IPS DF 6.9 (cell line): Measurements from ENCODE around the gene AGBL1.

ENCODE experiments used
- DNase-seq: peaks from one replicate; pipeline ENCODE4 v3.0.0-alpha.2; 2013; ENCODE audit warnings: low read depth, low spot score
- H3K27ac ChIP-seq: one replicate; pipeline ENCODE4 v1.5.1; 2013; ENCODE audit warnings: low read length, control low read depth
- H3K27me3 ChIP-seq: 2 replicates; pipeline ENCODE4 v1.6.1; 2013; ENCODE audit warnings: mild to moderate bottlenecking, low read length; ENCODE audit not compliant: control insufficient read depth, insufficient read depth
- H3K36me3 ChIP-seq: 2 replicates; pipeline ENCODE4 v1.6.1; 2013; ENCODE audit warnings: low read length; ENCODE audit not compliant: control insufficient read depth, insufficient read depth
- H3K4me1 ChIP-seq: 2 replicates; pipeline ENCODE4 v1.6.1; 2013; ENCODE audit warnings: low read length; ENCODE audit not compliant: control insufficient read depth, insufficient read depth
- H3K4me3 ChIP-seq: 2 replicates; pipeline ENCODE4 v1.5.1; 2013; ENCODE audit warnings: mild to moderate bottlenecking, low read length
- H3K9me3 ChIP-seq: 2 replicates; pipeline ENCODE4 v1.6.1; 2013; ENCODE audit warnings: low read length, inconsistent platforms; ENCODE audit not compliant: control insufficient read depth, insufficient read depth
- WGBS: extraction: QIAGEN DNeasy Blood & Tissue Kit; methylation state at CpG from one replicate; pipeline ENCODE4 v1.1.7; 2013; ENCODE audit warnings: mixed read lengths, missing lambda C conversion rate; ENCODE audit not compliant: insufficient read length, insufficient coverage; 5-methylcytosine and 5-hydroxymethylcytosine counted together

Gene AGBL1

GRCh38 chr15:86571873-86572272 is 492.2 kb downstream of the AGBL1 start:
- DNase-seq: no peak
- Histone ChIP-seq H3K27me3 (no peaks in the 10 kb centered on the region), H3K4me3 (no peak overlapping the region), H3K4me1 (no peaks in the 10 kb centered on the region; the same call in 1 of the 2 replicates), H3K9me3 (no peaks in the 10 kb centered on the region), H3K27ac (no peak overlapping the region), H3K36me3 (no peaks in the 10 kb centered on the region)
- WGBS: no CpG with 5 or more reads among the region's 11 CpGs

DNA sequence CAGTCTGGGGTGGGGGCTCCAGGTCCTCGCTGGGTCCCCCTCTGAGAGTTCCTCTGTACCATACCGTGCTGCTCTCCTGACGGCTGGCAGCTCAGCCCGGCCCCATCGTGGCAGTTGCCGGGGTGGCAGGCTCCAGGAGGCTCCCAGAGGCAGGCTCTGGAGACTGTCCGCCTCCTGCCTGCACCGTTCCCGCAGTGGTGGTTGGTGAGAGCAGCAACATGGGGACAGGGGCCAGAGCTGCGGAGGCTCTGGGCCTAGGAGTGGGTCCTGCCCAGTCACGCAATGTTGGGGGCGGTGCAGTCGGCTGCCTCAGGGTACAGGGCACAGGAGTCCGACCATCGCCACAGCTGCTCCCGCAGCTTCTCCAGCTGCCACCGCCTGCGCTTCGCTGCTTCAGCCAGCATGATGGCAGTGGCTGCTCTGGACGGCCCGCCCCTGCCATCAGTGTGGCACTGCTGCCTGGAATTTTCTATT is 492.7 kb downstream of the AGBL1 start:
- WGBS: no CpG with 5 or more reads among the region's 21 CpGs
- Histone ChIP-seq H3K36me3 (no peaks in the 10 kb centered on the region), H3K9me3 (no peaks in the 10 kb centered on the region), H3K4me3 (no peak overlapping the region), H3K4me1 (no peaks in the 10 kb centered on the region; the same call in 1 of the 2 replicates), H3K27ac (no peak overlapping the region), H3K27me3 (no peaks in the 10 kb centered on the region)
- DNase-seq: no peak

GRCh38 chr15:86573476-86573875 is 493.8 kb downstream of the AGBL1 start:
- Histone ChIP-seq H3K9me3 (no peaks in the 10 kb centered on the region), H3K27ac (no peak overlapping the region), H3K4me3 (no peak overlapping the region), H3K27me3 (no peaks in the 10 kb centered on the region), H3K4me1 (no peaks in the 10 kb centered on the region; the same call in 1 of the 2 replicates), H3K36me3 (no peaks in the 10 kb centered on the region)
- DNase-seq: no peak
- WGBS: no CpG with 5 or more reads among the region's 3 CpGs

- no peaks in the 10 kb centered on the region for H3K36me3 ChIP-seq
- H3K27ac ChIP-seq: no peak overlapping the region
- no CpG with 5 or more reads among the region's 2 CpGs for WGBS
- no peaks in the 10 kb centered on the region for H3K4me1 ChIP-seq
- H3K9me3 ChIP-seq: no peaks in the 10 kb centered on the region
- no peaks in the 10 kb centered on the region for H3K27me3 ChIP-seq
- DNase-seq: no peak
- no peak overlapping the region for H3K4me3 ChIP-seq
Measured at GRCh38 chr15:86588413-86588812, 508.7 kb downstream of the AGBL1 start.

- H3K36me3 ChIP-seq: no peaks in the 10 kb centered on the region
- H3K4me1 ChIP-seq: no peaks in the 10 kb centered on the region
- H3K27me3 ChIP-seq: no peaks in the 10 kb centered on the region
- no CpG with 5 or more reads among the region's 1 CpG for WGBS
- no peak overlapping the region for H3K27ac ChIP-seq
- no peak for DNase-seq
- H3K9me3 ChIP-seq: no peaks in the 10 kb centered on the region
- no peak overlapping the region for H3K4me3 ChIP-seq
Measured at GRCh38 chr15:86590461-86590860, 510.8 kb downstream of the AGBL1 start.

DNA sequence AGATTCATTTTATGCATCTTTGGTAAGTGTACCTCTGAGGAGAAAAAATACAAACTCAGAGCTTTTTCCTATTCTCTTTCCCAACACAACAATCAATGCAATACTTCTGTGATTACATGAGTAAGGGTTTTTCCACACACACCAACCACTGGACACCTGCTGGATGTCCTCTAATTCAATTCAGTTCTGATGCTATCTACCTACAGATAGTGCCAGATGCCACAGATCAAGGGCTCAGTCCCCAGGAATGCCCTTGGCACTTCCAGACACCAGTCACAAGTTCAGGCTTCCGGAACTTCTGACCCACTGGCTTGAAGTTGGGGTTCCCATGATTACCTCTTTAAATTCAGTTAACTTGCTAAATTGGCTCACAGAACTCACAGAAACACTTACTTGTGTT is 511.5 kb downstream of the AGBL1 start:
- no CpG with 5 or more reads among the region's 1 CpG for WGBS
- no peak for DNase-seq
- no peak overlapping the region for H3K27ac ChIP-seq
- no peaks in the 10 kb centered on the region for H3K27me3 ChIP-seq
- no peaks in the 10 kb centered on the region for H3K4me1 ChIP-seq
- H3K9me3 ChIP-seq: peaks cover 2% of the 10 kb centered on the region; the same call in 1 of the 2 replicates
- no peaks in the 10 kb centered on the region for H3K36me3 ChIP-seq
- H3K4me3 ChIP-seq: no peak overlapping the region

- Histone ChIP-seq H3K4me1 (no peaks in the 10 kb centered on the region), H3K9me3 (peaks cover 2% of the 10 kb centered on the region; the same call in 1 of the 2 replicates), H3K27me3 (no peaks in the 10 kb centered on the region), H3K4me3 (no peak overlapping the region), H3K27ac (no peak overlapping the region), H3K36me3 (no peaks in the 10 kb centered on the region)
- DNase-seq: no peak
- no CpG with 5 or more reads among the region's 9 CpGs for WGBS
Measured at GRCh38 chr15:86591994-86592735, 512.5 kb downstream of the AGBL1 start.

GRCh38 chr15:86595741-86596140 is 516.1 kb downstream of the AGBL1 start:
- no CpG with 5 or more reads among the region's 1 CpG for WGBS
- no peaks in the 10 kb centered on the region for H3K4me1 ChIP-seq
- peaks cover 2% of the 10 kb centered on the region; the same call in 1 of the 2 replicates for H3K9me3 ChIP-seq
- H3K4me3 ChIP-seq: no peak overlapping the region
- H3K36me3 ChIP-seq: no peaks in the 10 kb centered on the region
- H3K27ac ChIP-seq: no peak overlapping the region
- DNase-seq: no peak
- no peaks in the 10 kb centered on the region for H3K27me3 ChIP-seq

DNA sequence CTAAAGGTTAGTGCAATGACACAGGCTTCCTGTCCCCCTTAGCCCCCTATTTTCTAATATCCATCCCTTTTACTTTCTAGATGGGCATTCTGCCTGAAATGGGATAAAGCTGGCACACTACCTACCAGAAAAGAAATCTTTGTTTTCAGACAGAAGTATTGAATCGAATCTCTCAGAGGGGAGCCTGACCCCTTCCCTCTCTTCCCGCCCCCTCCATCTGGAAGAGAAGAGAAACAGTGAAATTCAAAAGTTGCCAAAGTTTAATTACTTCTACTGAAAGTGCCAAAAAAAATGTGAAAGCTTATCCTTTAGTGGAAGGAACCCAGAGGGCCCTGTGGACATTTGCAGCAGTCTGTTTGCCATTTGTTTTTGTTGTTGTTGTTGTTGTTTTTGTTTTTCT is 523.8 kb downstream of the AGBL1 start:
- H3K4me3 ChIP-seq: no peak overlapping the region
- H3K36me3 ChIP-seq: no peaks in the 10 kb centered on the region
- no peak for DNase-seq
- no peak overlapping the region for H3K27ac ChIP-seq
- no CpG with 5 or more reads among the region's 2 CpGs for WGBS
- H3K9me3 ChIP-seq: no peaks in the 10 kb centered on the region
- H3K27me3 ChIP-seq: no peaks in the 10 kb centered on the region
- no peaks in the 10 kb centered on the region for H3K4me1 ChIP-seq

DNA sequence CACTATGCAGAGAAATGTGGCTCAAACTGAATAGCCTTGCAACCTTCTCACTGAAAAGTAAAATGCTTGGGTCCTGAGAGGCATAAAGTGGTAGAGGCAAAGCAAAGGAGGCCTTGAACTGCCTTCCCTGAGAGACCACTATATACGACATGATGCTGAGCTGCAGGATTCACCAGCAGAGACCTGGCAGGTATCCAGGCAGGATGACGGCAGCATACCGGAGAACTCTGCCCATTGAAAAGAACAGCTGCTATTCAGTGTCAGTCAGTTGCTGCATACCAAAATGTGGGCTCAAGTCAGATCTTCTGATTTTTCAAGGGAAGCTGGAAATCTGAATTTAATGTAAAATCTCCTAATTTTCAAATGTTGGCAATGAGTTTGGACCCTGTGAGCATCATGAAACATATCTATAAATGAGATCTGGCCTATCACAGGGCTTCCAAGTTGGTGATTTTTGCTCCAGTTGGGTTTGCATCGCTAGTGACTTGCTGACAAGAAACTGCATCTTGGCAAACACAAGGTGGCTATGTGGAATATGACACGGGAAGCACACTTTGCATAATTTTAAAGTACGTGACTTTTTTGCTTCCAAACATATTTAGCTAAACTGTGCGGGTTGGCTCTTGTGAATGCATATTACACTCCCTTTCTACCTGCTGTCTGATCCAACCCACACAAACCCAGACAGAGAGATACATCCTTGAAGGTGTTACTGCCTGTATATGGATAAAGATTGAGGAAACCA is 529.0 kb downstream of the AGBL1 start:
- Histone ChIP-seq H3K27ac (no peak overlapping the region), H3K4me3 (no peak overlapping the region), H3K36me3 (no peaks in the 10 kb centered on the region), H3K9me3 (no peaks in the 10 kb centered on the region), H3K27me3 (no peaks in the 10 kb centered on the region), H3K4me1 (no peaks in the 10 kb centered on the region; the same call in 1 of the 2 replicates)
- no CpG with 5 or more reads among the region's 7 CpGs for WGBS
- DNase-seq: no peak
